H9 (cell line): Measurements from ENCODE around the gene JAKMIP1. TPM values are rescaled to one million over a fixed set of nuclear protein-coding genes. Genes with fewer than 3 reads are reported as not detected.

Experiments used
- DNase-seq: peaks from one replicate; pipeline ENCODE4 v3.0.0-alpha.2; 2017
- H2AFZ ChIP-seq: one replicate; pipeline ENCODE4 v1.6.1; 2013; ENCODE audit warnings: mild to moderate bottlenecking, low read length, control low read depth, moderate library complexity
- H2AK5ac ChIP-seq: 2 replicates; pipeline ENCODE4 v1.6.1; 2013; ENCODE audit warnings: low read length, control low read depth, mixed read lengths; ENCODE audit not compliant: insufficient read length
- H2BK120ac ChIP-seq: one replicate; pipeline ENCODE4 v1.6.1; 2013; ENCODE audit warnings: low read depth, mild to moderate bottlenecking, low read length, control low read depth, inconsistent platforms; ENCODE audit not compliant: poor library complexity, severe bottlenecking
- H2BK12ac ChIP-seq: 2 replicates; pipeline ENCODE4 v1.6.1; 2013; ENCODE audit warnings: low read length, control low read depth, mixed read lengths, low read depth; ENCODE audit not compliant: insufficient read length
- H2BK15ac ChIP-seq: 2 replicates; pipeline ENCODE4 v1.6.1; 2013; ENCODE audit warnings: low read depth, low read length, control low read depth
- H2BK20ac ChIP-seq: one replicate; pipeline ENCODE4 v1.6.1; 2013; ENCODE audit warnings: low read depth, mild to moderate bottlenecking, low read length, control low read depth, inconsistent platforms; ENCODE audit not compliant: poor library complexity, severe bottlenecking
- H2BK5ac ChIP-seq: 2 replicates; pipeline ENCODE4 v1.6.1; 2013; ENCODE audit warnings: low read length, control low read depth, mixed read lengths; ENCODE audit not compliant: insufficient read length
- H3K14ac ChIP-seq: 2 replicates; pipeline ENCODE4 v1.6.1; 2013; ENCODE audit warnings: low read length, control low read depth; ENCODE audit not compliant: insufficient read depth
- H3K18ac ChIP-seq: 2 replicates; pipeline ENCODE4 v1.6.1; 2013; ENCODE audit warnings: low read depth, mild to moderate bottlenecking, mixed read lengths, low read length, control low read depth; ENCODE audit not compliant: insufficient read length
- H3K23ac ChIP-seq: 2 replicates; pipeline ENCODE4 v1.6.1; 2013; ENCODE audit warnings: low read length, control low read depth, mixed read lengths, low read depth; ENCODE audit not compliant: insufficient read length
- H3K23me2 ChIP-seq: 2 replicates; pipeline ENCODE4 v1.6.1; 2013; ENCODE audit warnings: low read depth, mild to moderate bottlenecking, mixed read lengths, low read length, control low read depth; ENCODE audit not compliant: insufficient read length, poor library complexity, severe bottlenecking
- H3K27ac ChIP-seq: 2 replicates; pipeline ENCODE4 v1.5.1; 2013; ENCODE audit warnings: low read length, control low read depth, mixed read lengths, low read depth; ENCODE audit not compliant: insufficient read length
- H3K27me3 ChIP-seq: 2 replicates; pipeline ENCODE4 v1.6.1; 2013; ENCODE audit warnings: low read length, control low read depth, inconsistent platforms; ENCODE audit not compliant: insufficient read depth
- H3K4ac ChIP-seq: 2 replicates; pipeline ENCODE4 v1.6.1; 2013; ENCODE audit warnings: low read depth, mild to moderate bottlenecking, control low read depth, inconsistent platforms, low read length, moderate library complexity
- H3K4me1 ChIP-seq: 2 replicates; pipeline ENCODE4 v1.6.1; 2013; ENCODE audit warnings: low read length, control low read depth, inconsistent platforms; ENCODE audit not compliant: insufficient read depth
- H3K4me2 ChIP-seq: 2 replicates; pipeline ENCODE4 v1.6.1; 2013; ENCODE audit warnings: low read length, control low read depth, mixed read lengths; ENCODE audit not compliant: insufficient read length, insufficient read depth
- H3K56ac ChIP-seq: 2 replicates; pipeline ENCODE4 v1.6.1; 2013; ENCODE audit warnings: low read depth, mild to moderate bottlenecking, mixed read lengths, low read length, control low read depth; ENCODE audit not compliant: insufficient read length
- H3K79me1 ChIP-seq: 2 replicates; pipeline ENCODE4 v1.6.1; 2013; ENCODE audit warnings: low read depth, mild to moderate bottlenecking, moderate library complexity, low read length, control low read depth, inconsistent platforms; ENCODE audit not compliant: insufficient read depth, poor library complexity, severe bottlenecking
- H3K79me2 ChIP-seq: 2 replicates; pipeline ENCODE4 v1.6.1; 2013; ENCODE audit warnings: low read length, control low read depth, inconsistent platforms; ENCODE audit not compliant: insufficient read depth
- H3K9ac ChIP-seq: 2 replicates; pipeline ENCODE4 v1.6.1; 2013; ENCODE audit warnings: low read length, control low read depth, mixed read lengths; ENCODE audit not compliant: insufficient read length; ENCODE audit errors: extremely low read depth
- H3K9me3 ChIP-seq: one replicate; pipeline ENCODE4 v1.6.1; 2013; ENCODE audit warnings: low read depth, low read length, inconsistent platforms; ENCODE audit not compliant: control insufficient read depth
- H3T11ph ChIP-seq: one replicate; pipeline ENCODE4 v1.6.1; 2013; ENCODE audit warnings: mild to moderate bottlenecking, low read length, control low read depth, inconsistent platforms
- H4K20me1 ChIP-seq: one replicate; pipeline ENCODE4 v1.6.1; 2013; ENCODE audit not compliant: control insufficient read depth, insufficient read length, insufficient read depth
- H4K5ac ChIP-seq: 2 replicates; pipeline ENCODE4 v1.6.1; 2013; ENCODE audit warnings: low read depth, mild to moderate bottlenecking, mixed read lengths, low read length, control low read depth; ENCODE audit not compliant: insufficient read length
- H4K8ac ChIP-seq: replicated peaks from 2 replicates; pipeline ENCODE4 v1.6.1; 2013; ENCODE audit warnings: low read length, control low read depth, mixed read lengths, low read depth; ENCODE audit not compliant: insufficient read length
- H4K91ac ChIP-seq: 2 replicates; pipeline ENCODE4 v1.6.1; 2013; ENCODE audit warnings: low read depth, mild to moderate bottlenecking, moderate library complexity, mixed read lengths, low read length, control low read depth; ENCODE audit not compliant: insufficient read length
- H3K27ac Mint-ChIP-seq, 3 experiments: 2 replicates in 2 of 3; 3 replicates in 1 of 3; pipeline ENCODE4 v1.8.0; 2020 to 2021; ENCODE audit warnings: mixed read lengths in 3 of 3, mild to moderate bottlenecking in 1 of 3, moderate library complexity in 1 of 3
- H3K27me3 Mint-ChIP-seq: 2 replicates; pipeline ENCODE4 v1.8.0; 2021; ENCODE audit warnings: low read depth, mild to moderate bottlenecking, moderate library complexity, mixed read lengths
- H3K36me3 Mint-ChIP-seq, 3 experiments: 2 replicates in 2 of 3; 3 replicates in 1 of 3; pipeline ENCODE4 v1.8.0; 2020 to 2021; ENCODE audit warnings: low read depth in 3 of 3, mixed read lengths in 3 of 3; ENCODE audit not compliant: insufficient read depth in 1 of 3
- H3K4me1 Mint-ChIP-seq, 2 experiments: 2 replicates each; pipeline ENCODE4 v1.8.0; 2020; ENCODE audit warnings: mixed read lengths in 2 of 2
- H3K4me3 Mint-ChIP-seq, 2 experiments: 2 replicates in 1 of 2; 3 replicates in 1 of 2; pipeline ENCODE4 v1.8.0; 2020 to 2021; ENCODE audit warnings: mild to moderate bottlenecking in 2 of 2, mixed read lengths in 2 of 2, moderate library complexity in 1 of 2
- H3K9me3 Mint-ChIP-seq, 2 experiments: 2 replicates in 1 of 2; 3 replicates in 1 of 2; pipeline ENCODE4 v1.8.0; 2020; ENCODE audit warnings: mild to moderate bottlenecking in 2 of 2, mixed read lengths in 2 of 2, moderate library complexity in 1 of 2
- WGBS: extraction: QIAGEN DNeasy Blood & Tissue Kit; methylation state at CpG from one replicate; pipeline ENCODE4 v1.1.7; 2013; ENCODE audit warnings: missing lambda C conversion rate, low lambda C conversion rate, mixed read lengths; ENCODE audit not compliant: insufficient read length; ENCODE audit errors: extremely low coverage; 5-methylcytosine and 5-hydroxymethylcytosine counted together
- total RNA-seq: library from RNA; stranded (reverse); gene quantifications from 2 replicates; pipeline ENCODE4 v1.2.1, GENCODE V29; 2021
- TF ChIP-seq, protein P1 (sequence below): fragments of 200-600 bp; sonication (generic); conservative IDR thresholded peaks from 3 replicates; pipeline ENCODE4 v1.8.0; 2021; ENCODE audit warnings: antibody characterized with exemption, mild to moderate bottlenecking

Gene JAKMIP1
- total RNA-seq, 1 experiment from 2014 or later = 1.5 TPM

DNA sequence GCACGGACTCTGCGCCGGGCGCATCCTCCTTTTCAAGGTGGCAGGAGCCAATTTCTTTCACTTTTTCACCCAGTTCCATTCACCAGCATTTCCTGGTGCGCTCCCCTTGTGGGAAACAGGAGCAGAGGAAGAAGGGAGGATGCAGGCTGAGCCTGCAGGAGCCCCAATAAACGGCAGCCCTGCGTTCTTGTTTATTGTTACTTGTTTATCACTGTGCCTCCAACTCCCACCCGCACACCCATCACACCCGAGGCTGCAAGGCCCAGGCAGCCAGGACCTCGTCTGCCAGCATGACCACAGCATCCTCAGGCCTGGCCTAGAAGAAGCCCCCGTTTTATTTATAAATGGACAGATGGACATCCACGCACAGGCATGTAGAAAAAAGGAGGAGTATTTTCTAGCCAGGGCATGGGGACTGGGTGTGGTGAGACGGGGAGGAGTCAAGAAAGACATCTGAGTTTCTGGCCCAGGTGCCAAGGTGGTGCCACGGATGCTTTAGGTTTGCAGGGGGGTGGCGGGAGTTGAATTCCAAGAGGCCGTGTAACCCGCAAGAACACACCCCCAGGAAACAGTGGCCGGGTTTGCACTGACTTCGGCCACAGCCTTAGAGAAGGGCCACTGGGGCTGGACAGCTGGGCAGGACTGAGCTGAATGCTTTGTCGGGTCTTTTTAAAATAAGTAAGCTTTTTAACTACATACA lies 51.7 kb downstream of the JAKMIP1 start:
- TF ChIP-seq, protein P1, sequence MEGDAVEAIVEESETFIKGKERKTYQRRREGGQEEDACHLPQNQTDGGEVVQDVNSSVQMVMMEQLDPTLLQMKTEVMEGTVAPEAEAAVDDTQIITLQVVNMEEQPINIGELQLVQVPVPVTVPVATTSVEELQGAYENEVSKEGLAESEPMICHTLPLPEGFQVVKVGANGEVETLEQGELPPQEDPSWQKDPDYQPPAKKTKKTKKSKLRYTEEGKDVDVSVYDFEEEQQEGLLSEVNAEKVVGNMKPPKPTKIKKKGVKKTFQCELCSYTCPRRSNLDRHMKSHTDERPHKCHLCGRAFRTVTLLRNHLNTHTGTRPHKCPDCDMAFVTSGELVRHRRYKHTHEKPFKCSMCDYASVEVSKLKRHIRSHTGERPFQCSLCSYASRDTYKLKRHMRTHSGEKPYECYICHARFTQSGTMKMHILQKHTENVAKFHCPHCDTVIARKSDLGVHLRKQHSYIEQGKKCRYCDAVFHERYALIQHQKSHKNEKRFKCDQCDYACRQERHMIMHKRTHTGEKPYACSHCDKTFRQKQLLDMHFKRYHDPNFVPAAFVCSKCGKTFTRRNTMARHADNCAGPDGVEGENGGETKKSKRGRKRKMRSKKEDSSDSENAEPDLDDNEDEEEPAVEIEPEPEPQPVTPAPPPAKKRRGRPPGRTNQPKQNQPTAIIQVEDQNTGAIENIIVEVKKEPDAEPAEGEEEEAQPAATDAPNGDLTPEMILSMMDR = no peak

More for the DNA sequence above, 51.7 kb downstream of the JAKMIP1 start:
- H3K79me2 ChIP-seq = no peaks in the 10 kb centered on the region
- H3K4me1 ChIP-seq = no peaks in the 10 kb centered on the region
- no peak overlapping the region for H2BK5ac ChIP-seq
- no peaks in the 10 kb centered on the region; the same call in none of the 2 replicates for H3K27me3 Mint-ChIP-seq
- H3K36me3 Mint-ChIP-seq = peaks cover 0 to 4% (median 0%) of the 10 kb centered on the region in 3 experiments; a peak in 2 of 7 replicates
- no peak overlapping the region for H4K91ac ChIP-seq
- H3K4me3 Mint-ChIP-seq = no peak overlapping the region
- H2BK20ac ChIP-seq = no peak overlapping the region
- no CpG with 5 or more reads among the region's 20 CpGs for WGBS
- H2BK12ac ChIP-seq = no peak overlapping the region
- no peaks in the 10 kb centered on the region for H3K23me2 ChIP-seq
- H2BK15ac ChIP-seq = no peak overlapping the region
- no peak overlapping the region for H2BK120ac ChIP-seq
- H2AFZ ChIP-seq = no peak overlapping the region
- no peaks in the 10 kb centered on the region for H4K20me1 ChIP-seq
- no peak overlapping the region for H3K18ac ChIP-seq
- no peaks in the 10 kb centered on the region for H3K79me1 ChIP-seq
- H3K9me3 ChIP-seq = no peaks in the 10 kb centered on the region
- DNase-seq = no peak
- H3T11ph ChIP-seq = no peak overlapping the region
- H3K4me2 ChIP-seq = no peak overlapping the region
- H4K5ac ChIP-seq = no peak overlapping the region
- no peak overlapping the region for H3K9ac ChIP-seq
- no peak overlapping the region for H2AK5ac ChIP-seq
- H3K4ac ChIP-seq = no peak overlapping the region
- H3K27ac ChIP-seq = no peak overlapping the region
- H3K4me1 Mint-ChIP-seq = peaks cover 0 to 9% of the 10 kb centered on the region in 2 experiments; a peak in 2 of 4 replicates
- no peak overlapping the region for H3K27ac Mint-ChIP-seq
- H3K14ac ChIP-seq = no peak overlapping the region
- no peak overlapping the region for H3K56ac ChIP-seq
- no peak overlapping the region for H4K8ac ChIP-seq
- no peak overlapping the region for H3K23ac ChIP-seq
- H3K9me3 Mint-ChIP-seq = no peaks in the 10 kb centered on the region
- no peaks in the 10 kb centered on the region for H3K27me3 ChIP-seq
